AG09319 (cell line): ENCODE data around the gene GNRHR.
"Not testable (repeated sequence)": the region's sequence is repeated elsewhere in the genome, so short reads cannot be mapped to it uniquely, and the experiment has no call there.

Source experiments
- DNase-seq: peaks from one replicate; pipeline ENCODE4 v3.0.0-alpha.2; 2010; ENCODE audit warnings: low read depth; ENCODE audit errors: extremely low read depth
- CTCF ChIP-seq: IDR thresholded peaks from 2 replicates; pipeline ENCODE4 v1.5.1; 2011; ENCODE audit warnings: low read depth, mild to moderate bottlenecking, inconsistent platforms, low read length, moderate library complexity

Gene GNRHR

GRCh38 chr4:67750691-67751090 is 3.5 kb downstream of the GNRHR start:
- no peak for DNase-seq
- TF ChIP-seq CTCF = no peak

GRCh38 chr4:67749286-67749685 is 4.9 kb downstream of the GNRHR start:
- no peak for TF ChIP-seq CTCF
- no peak for DNase-seq

GRCh38 chr4:67746797-67747495 is 7.2 kb downstream of the GNRHR start:
- DNase-seq = no peak

GRCh38 chr4:67744561-67745283 is 9.5 kb downstream of the GNRHR start:
- no peak for TF ChIP-seq CTCF
- DNase-seq = no peak

More at GRCh38 chr4:67746797-67747495, 7.2 kb downstream of the GNRHR start:
- TF ChIP-seq CTCF = peak; percentile 48

GRCh38 chr4:67743194-67743593 is 11.0 kb downstream of the GNRHR start:
- DNase-seq = no peak

GRCh38 chr4:67736262-67736661 is 17.9 kb downstream of the GNRHR start:
- no peak for TF ChIP-seq CTCF

More at GRCh38 chr4:67743194-67743593, 11.0 kb downstream of the GNRHR start:
- no peak for TF ChIP-seq CTCF

GRCh38 chr4:67735325-67735724 is 18.9 kb downstream of the GNRHR start:
- TF ChIP-seq CTCF = no peak
- DNase-seq = no peak

More at GRCh38 chr4:67736262-67736661, 17.9 kb downstream of the GNRHR start:
- no peak for DNase-seq

GRCh38 chr4:67730511-67730910 is 23.7 kb downstream of the GNRHR start:
- not testable (repeated sequence) for DNase-seq
